Rectal smooth muscle tissue (tissue), 1 donor: ENCODE measurements around the gene XXYLT1.
"Not testable (repeated sequence)": the region's sequence is repeated elsewhere in the genome, so short reads cannot be mapped to it uniquely, and the experiment has no call there.

Experiments used
- H3K27ac ChIP-seq: one replicate; pipeline ENCODE4 v1.7.0; 2013; ENCODE audit warnings: low read depth, low read length, inconsistent platforms
- H3K27me3 ChIP-seq: one replicate; pipeline ENCODE4 v1.7.0; 2013; ENCODE audit warnings: low read length; ENCODE audit not compliant: control insufficient read depth, insufficient read depth
- H3K36me3 ChIP-seq: one replicate; pipeline ENCODE4 v1.7.0; 2013; ENCODE audit warnings: low read length; ENCODE audit not compliant: control insufficient read depth, insufficient read depth
- H3K4me1 ChIP-seq: one replicate; pipeline ENCODE4 v1.7.0; 2013; ENCODE audit warnings: low read length; ENCODE audit not compliant: control insufficient read depth, insufficient read depth
- H3K4me3 ChIP-seq: one replicate; pipeline ENCODE4 v1.7.0; 2013; ENCODE audit warnings: low read length
- H3K9ac ChIP-seq: one replicate; pipeline ENCODE4 v1.7.0; 2013; ENCODE audit warnings: low read length

XXYLT1 gene

GRCh38 chr3:195111319-195111705 lies 159.6 kb downstream of the XXYLT1 start:
- Histone ChIP-seq H3K4me3 (no peak overlapping the region), H3K36me3 (no peaks in the 10 kb centered on the region), H3K4me1 (peaks cover 15% of the 10 kb centered on the region), H3K9ac (no peak overlapping the region), H3K27ac (peak overlapping the region; percentile 68), H3K27me3 (no peaks in the 10 kb centered on the region)

- Histone ChIP-seq H3K27me3 (no peaks in the 10 kb centered on the region), H3K36me3 (no peaks in the 10 kb centered on the region), H3K27ac (peak overlapping the region; percentile 68), H3K4me1 (peaks cover 15% of the 10 kb centered on the region), H3K4me3 (no peak overlapping the region), H3K9ac (peak overlapping the region; percentile 10)
Measured at GRCh38 chr3:195110647-195111318, 160.2 kb downstream of the XXYLT1 start.

- H3K9ac ChIP-seq, result no peak overlapping the region
Measured at GRCh38 chr3:195109098-195109657, 161.8 kb downstream of the XXYLT1 start.

GRCh38 chr3:195107593-195107992 lies 163.4 kb downstream of the XXYLT1 start:
- Histone ChIP-seq H3K27ac (no peak overlapping the region), H3K27me3 (no peaks in the 10 kb centered on the region), H3K9ac (no peak overlapping the region), H3K36me3 (no peaks in the 10 kb centered on the region), H3K4me3 (no peak overlapping the region), H3K4me1 (peaks cover 15% of the 10 kb centered on the region)

More at GRCh38 chr3:195109098-195109657, 161.8 kb downstream of the XXYLT1 start:
- Histone ChIP-seq H3K27me3 (no peaks in the 10 kb centered on the region), H3K4me1 (peaks cover 15% of the 10 kb centered on the region), H3K4me3 (no peak overlapping the region), H3K27ac (no peak overlapping the region), H3K36me3 (no peaks in the 10 kb centered on the region)

- peaks cover 15% of the 10 kb centered on the region for H3K4me1 ChIP-seq
- H3K36me3 ChIP-seq, H3K27me3 ChIP-seq, H3K4me3 ChIP-seq, H3K27ac ChIP-seq, H3K9ac ChIP-seq: not testable (repeated sequence)
Measured at GRCh38 chr3:195107031-195107430, 163.9 kb downstream of the XXYLT1 start.

GRCh38 chr3:195106418-195106906 lies 164.5 kb downstream of the XXYLT1 start:
- peak overlapping the region; percentile 49 for H3K4me3 ChIP-seq
- H3K27ac ChIP-seq, result no peak overlapping the region
- H3K4me1 ChIP-seq, result peaks cover 15% of the 10 kb centered on the region
- no peaks in the 10 kb centered on the region for H3K36me3 ChIP-seq
- no peaks in the 10 kb centered on the region for H3K27me3 ChIP-seq
- H3K9ac ChIP-seq, result no peak overlapping the region

GRCh38 chr3:195105841-195106417 lies 165.0 kb downstream of the XXYLT1 start:
- peak overlapping the region; percentile 49 for H3K4me3 ChIP-seq
- H3K9ac ChIP-seq, result no peak overlapping the region
- H3K4me1 ChIP-seq, result peaks cover 10% of the 10 kb centered on the region
- no peaks in the 10 kb centered on the region for H3K27me3 ChIP-seq
- H3K27ac ChIP-seq, result no peak overlapping the region
- no peaks in the 10 kb centered on the region for H3K36me3 ChIP-seq

- Histone ChIP-seq H3K36me3 (no peaks in the 10 kb centered on the region), H3K4me1 (peaks cover 4% of the 10 kb centered on the region), H3K27me3 (no peaks in the 10 kb centered on the region), H3K27ac (no peak overlapping the region), H3K9ac (no peak overlapping the region), H3K4me3 (no peak overlapping the region)
Measured at GRCh38 chr3:195105389-195105788, 165.6 kb downstream of the XXYLT1 start.

GRCh38 chr3:195104340-195104739 lies 166.6 kb downstream of the XXYLT1 start:
- no peak overlapping the region for H3K27ac ChIP-seq
- H3K4me1 ChIP-seq, result peaks cover 3% of the 10 kb centered on the region
- no peaks in the 10 kb centered on the region for H3K36me3 ChIP-seq
- no peak overlapping the region for H3K9ac ChIP-seq
- H3K27me3 ChIP-seq, result no peaks in the 10 kb centered on the region
- H3K4me3 ChIP-seq, result no peak overlapping the region

- Histone ChIP-seq H3K27ac (no peak overlapping the region), H3K27me3 (no peaks in the 10 kb centered on the region), H3K4me3 (no peak overlapping the region), H3K4me1 (peaks cover 3% of the 10 kb centered on the region), H3K36me3 (no peaks in the 10 kb centered on the region), H3K9ac (no peak overlapping the region)
Measured at GRCh38 chr3:195103623-195104022, 167.3 kb downstream of the XXYLT1 start.

- Histone ChIP-seq H3K4me1 (peaks cover 3% of the 10 kb centered on the region), H3K27me3 (no peaks in the 10 kb centered on the region), H3K36me3 (no peaks in the 10 kb centered on the region), H3K4me3 (no peak overlapping the region), H3K27ac (peak overlapping the region; percentile 40), H3K9ac (no peak overlapping the region)
Measured at GRCh38 chr3:195102609-195103467, 168.1 kb downstream of the XXYLT1 start.

- Histone ChIP-seq H3K27me3 (no peaks in the 10 kb centered on the region), H3K4me3 (no peak overlapping the region), H3K27ac (peak overlapping the region; percentile 40), H3K36me3 (no peaks in the 10 kb centered on the region), H3K4me1 (peaks cover 3% of the 10 kb centered on the region), H3K9ac (no peak overlapping the region)
Measured at GRCh38 chr3:195101927-195102608, 168.9 kb downstream of the XXYLT1 start.
